CD4-positive, alpha-beta T cell treated with Interferon gamma for 1 hour (primary cell): ENCODE measurements around the gene RASA3.

Experiments
- DNase-seq: peaks from one replicate; pipeline ENCODE4 v3.0.0-alpha.2; 2020

The RASA3 gene

DNA sequence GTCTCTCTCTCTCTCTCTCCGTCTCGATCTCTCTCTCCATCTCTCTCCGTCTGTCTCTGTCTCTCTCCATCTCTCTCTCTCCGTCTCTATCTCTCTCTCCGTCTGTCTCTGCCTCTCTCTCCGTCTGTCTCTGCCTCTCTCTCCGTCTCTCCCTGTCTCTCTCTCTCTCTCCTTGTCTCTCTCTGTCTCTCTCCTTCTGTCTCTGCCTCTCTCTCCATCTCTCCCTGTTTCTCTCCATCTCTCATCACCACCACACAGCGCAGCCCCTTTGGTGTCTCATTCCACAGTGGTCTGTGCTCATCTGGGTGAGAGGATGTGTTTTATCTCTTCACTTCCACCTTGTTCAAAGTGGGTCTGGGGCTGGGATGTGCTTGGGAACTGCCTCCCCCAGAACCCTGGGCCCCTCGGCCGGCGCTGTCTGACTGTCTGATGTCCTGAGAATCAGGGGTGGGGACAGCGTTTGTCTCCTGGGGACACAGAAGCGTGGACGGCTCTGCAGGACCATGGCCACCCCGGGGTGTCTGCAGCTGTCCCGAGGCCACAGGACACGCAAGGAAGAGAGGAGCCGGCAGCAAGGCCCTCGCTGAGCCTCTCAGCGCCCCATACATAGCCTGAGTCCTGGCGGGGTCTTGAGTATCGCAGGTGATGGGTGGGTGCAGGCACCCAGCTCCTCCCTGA lies 118.3 kb downstream of the RASA3 start:
- no peak for DNase-seq

DNA sequence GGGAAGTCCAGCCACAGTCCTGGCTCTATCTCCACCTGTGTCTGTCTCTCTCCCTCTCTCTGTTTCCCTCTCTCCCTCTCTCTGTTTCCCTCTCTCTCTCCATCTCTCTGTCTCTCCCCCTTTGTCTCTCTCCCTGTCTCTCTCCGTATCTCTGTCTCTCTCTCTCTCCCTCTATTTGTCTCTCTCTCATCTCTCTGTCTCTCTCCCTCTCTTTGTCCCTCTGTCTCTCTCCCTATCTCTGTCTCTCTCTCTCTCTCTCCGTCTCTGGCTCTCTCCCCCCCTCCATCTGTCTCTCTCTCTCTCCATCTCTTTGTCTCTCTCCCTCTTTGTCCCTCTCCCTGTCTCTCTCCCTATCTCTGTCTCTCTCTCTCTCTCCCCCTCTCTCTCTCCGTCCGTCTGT lies 119.1 kb downstream of the RASA3 start:
- DNase-seq = no peak

DNA sequence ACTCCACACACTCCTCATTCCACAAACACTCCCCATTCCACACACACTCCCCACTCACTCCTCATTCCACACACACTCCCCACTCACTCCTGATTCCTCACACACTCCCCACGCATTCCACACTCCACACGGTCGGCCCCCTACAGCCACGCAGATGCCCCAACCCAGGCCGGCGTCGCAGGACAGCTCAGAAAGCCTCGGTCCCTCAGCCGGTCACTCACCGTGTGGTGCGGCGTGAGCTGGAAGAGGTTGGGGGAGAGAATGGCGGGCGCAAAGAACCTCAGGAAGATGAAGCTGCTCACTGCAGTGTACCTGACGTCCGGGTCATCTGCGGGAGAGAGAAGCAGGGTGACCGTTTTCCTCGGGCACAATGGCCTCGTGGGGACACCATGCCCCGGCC lies 119.5 kb downstream of the RASA3 start:
- DNase-seq = no peak

DNA sequence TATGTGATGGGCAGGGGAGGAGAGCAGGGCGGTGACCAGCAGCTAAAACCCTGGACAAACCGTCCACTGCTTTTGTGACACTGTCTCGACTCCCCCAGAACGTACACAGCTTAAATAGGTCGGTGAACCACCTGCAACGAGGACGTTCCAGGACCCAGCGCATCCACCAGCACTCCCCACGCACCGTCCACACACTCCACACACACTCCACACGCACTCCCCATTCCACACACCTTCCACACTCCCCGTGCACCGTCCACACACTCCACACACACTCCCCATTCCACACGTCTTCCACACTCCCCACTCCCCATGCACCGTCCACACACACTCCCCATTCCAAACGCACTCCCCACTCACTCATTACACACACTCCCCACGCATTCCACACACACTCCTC lies 120.3 kb downstream of the RASA3 start:
- DNase-seq = no peak

DNA sequence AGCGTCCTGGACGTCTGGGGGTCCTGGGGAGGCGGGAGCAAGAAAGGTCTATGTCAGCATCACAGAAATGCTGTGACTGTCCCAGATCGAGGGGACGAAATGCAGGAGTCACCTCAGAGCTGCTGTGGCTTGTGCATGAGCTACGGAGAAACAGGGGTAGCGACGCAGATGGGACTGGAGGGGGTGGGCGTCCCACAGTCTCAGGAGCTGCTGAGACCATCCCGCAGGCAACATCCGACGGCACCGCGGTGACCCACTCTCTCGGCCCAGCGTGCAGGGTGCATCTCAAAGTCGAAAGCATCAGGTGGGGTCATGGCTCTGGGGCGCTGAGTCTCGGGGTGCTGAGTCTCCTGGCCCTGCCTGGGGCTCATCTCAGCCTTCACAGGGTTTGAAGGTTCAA lies 121.2 kb downstream of the RASA3 start:
- no peak for DNase-seq

DNA sequence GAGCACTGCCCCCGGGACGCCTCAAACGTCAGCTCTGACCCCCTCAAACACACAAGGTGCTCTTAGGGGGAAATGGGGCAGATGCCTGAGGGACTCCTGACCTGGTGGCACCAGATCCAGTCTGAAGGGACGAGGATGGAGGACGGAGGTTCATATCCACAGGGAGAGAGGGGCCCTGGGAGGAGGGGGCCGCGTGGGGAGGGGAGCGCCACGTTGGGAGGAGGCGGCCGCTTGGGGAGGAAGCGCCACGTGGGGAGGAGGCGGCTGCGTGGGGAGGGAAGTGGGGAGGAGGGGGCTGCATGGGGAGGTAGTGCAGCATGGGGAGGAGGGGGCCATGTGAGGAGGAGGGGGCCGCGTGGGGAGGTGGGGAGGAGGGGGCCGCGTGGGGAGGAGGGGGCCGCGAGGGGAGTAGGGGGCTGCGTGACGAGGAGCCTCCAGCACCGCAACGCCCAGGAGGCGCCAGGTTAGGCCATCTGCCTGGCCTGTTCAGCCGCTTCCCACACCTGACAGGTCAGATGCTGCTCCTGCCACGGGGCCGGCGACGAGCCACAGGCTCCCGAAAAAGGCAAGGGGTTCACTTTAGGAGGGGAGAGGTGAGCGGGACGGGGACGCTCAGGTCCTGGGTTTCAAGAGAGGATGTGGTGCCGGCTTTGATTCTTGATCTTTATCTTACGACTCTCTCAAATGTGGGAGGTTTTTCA lies 121.9 kb downstream of the RASA3 start:
- DNase-seq = no peak

DNA sequence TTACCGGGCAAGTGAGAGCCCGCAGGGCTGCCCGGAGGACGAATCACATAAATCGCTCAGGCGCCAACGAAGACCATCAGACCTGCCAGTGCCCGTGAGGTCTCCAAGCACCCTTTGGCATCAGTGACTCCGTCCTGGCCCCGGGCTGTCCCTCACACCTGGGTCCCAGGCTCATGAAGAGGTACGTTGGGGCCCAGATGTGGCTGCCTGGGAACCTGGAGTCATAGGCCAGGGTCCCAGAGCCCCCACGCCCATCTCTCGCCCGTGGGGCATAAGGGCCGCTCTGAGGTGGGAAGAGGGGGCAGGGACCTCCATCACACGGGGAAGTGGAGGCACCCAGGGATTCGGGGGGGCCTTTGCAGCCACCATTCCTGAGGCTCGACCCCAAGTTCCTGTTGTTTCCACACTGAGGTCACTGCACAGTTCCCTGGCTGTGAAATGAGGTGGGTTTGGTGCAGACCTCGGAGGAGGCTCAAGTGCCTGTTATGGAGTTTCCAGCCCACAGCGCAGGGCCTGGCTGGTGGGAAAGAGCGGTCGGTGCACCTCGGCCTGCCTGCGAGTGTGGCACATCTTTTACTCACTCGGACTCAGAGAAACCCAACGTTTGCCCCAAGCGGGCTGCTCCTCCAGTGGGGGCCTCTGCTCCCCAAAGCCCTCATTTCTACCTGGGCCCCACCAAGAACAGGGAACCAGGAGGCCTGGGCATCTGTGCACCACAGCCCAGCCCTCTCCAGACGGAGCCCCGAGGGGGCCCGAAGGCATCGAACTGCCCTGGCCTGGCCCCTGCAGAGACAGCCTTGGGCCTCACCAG lies 122.6 kb downstream of the RASA3 start:
- DNase-seq = no peak

DNA sequence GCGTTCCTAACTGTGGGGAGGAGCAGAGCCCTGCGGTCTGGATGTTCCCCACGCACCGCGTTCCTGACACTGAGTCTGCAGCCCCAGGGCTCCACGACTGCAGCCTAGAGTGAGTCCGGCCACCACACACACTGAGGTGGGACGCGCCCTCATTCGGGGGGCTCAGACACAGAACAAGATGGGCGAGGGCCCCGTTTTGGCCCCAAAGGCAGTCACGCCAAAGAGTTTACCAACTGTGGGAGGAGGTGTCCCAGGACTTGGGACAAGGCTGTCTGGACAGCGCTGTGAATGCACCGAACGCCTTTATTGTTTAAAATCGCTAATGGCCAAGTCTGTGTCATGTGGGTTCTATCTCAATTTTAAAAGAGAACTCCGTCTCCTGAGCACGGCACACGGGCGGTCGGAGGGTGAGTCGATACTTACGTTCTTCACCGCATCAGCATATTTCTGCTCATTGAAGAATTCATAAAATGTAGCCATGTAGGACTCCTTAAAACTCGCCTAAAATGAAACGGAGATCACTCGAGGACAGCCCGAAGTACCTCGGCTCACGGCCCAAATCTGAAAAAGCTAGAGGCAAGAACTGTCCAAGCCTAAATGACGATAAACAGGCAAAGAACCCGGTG lies 123.3 kb downstream of the RASA3 start:
- no peak for DNase-seq

DNA sequence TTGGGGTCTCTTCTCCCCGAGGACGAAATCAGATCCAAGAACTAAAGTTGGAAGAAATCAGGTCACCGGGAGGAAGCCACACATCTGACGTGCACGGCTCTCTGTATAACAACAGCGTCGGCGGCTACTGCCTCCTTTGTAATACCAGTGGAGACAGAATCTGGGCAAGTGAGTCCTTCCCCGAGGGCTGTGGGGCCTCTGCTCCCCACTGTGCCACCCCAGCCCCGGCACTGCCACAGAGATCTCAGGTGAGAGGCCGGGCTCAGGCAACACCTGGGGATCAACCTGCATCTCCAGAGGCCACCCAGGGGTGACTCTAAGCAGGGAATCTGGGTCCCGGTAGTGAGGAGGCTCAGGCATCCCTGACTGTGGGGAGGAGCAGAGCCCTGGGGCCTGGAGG lies 124.9 kb downstream of the RASA3 start:
- no peak for DNase-seq

DNA sequence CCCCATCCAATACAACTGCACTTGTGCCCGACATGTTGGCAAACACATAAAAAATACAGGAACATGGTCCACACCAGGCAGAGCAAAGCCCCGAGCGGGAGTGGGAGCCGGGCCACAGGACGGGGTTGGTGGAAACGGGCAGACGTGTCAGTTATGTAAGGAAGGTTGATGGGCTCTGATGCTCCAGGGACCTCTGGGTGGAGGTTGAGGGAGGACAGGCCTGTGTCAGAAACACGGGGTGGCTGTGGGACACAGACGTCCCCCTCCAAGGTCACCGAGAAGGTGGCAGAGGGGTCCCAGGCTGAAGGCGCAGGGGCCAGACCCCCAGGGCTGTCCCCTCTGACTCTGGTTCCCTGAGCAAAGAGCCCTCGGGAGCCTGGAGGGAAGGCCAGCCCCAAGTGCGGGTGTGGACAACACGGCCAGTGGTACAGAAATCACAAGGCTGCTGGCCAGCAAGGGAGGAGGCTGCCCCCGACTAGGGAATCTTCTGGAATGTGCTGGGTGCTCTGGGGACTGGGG lies 127.2 kb downstream of the RASA3 start:
- no peak for DNase-seq

DNA sequence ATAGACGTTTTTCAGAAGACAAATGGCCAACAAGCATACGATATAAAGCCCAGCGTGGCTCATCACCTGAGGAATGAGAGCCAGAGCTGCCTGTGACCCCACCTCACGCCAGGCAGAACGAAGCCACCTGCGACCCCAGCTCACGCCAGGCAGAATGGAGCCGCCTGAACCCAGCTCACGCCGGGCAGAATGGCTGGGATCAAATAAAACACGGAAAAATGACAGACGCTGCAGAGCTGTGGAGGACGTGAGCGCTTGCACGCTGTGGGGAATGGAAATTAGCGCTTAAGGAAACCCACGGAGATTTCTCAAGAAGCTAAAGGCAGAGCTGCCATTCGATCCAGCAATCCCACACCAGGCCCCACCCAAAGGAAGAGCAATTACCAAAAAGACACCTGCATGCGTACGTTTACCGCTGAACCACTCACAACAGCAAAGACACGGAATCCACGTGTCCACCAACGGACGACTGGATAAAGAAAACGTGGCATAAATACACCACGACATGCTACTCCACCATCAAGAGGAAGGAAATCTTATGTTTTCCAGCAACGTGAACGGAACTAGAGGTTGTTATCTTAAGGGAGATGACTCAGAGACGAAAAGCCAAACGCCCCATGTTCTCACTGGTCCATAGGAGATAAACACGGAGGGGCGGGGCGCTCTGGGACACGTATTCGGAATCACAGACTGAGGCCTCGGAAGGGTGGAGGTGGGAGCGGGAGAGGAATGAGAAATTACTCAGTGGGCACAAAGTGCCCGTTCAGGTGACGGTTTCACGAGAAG lies 127.8 kb downstream of the RASA3 start:
- no peak for DNase-seq

DNA sequence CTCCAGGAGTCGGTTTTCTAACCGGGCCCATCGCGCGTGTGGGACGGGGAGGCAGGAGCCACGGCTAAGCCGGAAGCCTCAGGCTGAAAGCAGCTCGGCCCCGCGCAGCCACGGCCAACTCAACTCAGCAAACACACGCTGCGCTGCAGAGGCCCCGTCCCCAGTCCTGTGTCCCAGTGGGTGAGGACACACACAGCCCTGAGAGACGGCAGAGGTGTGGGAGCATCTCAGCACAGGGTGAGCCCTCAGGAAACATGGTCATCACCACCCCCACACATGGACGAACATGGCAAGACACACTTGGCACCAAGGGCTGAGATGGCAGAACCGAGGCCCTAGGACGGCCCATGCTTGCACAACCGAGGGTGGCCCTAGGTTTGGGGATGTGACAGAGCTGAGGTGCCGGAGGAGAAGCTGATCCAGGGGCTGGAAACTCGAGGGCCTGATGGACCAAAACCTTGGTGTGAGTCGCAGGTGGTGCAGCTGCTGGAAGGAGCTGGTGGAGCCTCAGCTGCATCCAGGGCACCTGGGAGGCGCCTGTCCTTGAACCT lies 129.6 kb downstream of the RASA3 start:
- no peak for DNase-seq

DNA sequence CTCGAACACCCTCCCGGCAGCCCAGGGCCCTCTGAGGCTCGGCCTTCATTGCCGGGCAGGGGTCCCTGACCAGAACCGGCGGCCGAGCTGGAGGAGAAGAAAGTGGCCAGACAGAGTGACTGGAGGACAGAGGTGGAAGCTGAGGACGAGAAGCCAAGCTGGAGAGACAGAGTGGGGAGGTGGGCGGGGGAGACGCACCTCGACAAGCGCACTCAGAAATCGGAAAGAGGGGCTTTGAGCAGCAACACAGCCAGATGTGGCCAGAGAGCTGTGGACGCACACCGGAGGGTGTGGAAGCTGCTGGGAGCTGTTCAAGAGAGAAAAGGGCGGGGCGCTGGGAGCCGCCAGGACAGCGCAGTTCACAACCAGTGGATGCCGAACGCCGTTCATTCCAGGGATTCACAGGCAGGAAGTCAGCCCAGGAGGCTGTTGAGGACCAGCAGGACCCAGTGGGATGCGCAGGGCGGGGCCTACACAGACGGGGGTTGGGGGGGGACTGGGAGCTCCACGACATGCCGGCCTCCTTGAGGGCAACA lies 130.3 kb downstream of the RASA3 start:
- DNase-seq = no peak

DNA sequence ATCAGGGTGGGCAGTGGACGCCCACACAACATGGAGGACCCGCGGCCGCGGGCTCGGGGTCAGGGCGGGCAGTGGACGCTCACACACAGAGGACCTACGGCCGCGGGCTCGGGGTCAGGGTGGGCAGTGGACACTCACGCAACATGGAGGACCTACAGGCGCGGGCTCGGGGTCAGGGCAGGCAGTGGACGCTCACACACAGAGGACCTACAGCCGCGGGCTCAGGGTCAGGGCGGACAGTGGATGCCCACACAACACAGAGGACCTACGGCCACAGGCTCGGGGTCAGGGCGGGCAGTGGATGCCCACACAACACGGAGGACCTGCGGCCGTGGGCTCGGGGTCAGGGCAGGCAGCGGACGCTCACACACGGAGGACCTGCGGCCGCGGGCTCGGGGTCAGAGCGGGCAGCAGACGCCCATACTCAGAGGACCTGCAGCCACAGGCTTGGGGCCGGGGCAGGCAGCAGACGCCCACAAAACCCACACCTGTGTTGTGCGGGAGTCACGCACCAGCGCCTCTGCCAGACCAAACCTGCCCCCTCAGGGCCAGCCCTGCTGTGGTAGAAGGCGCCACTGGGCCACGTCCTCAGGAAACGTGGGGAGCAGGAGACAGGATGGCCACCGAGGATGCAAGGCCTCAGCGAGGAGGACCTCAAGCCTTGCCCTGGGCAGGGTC lies 131.0 kb downstream of the RASA3 start:
- no peak for DNase-seq

DNA sequence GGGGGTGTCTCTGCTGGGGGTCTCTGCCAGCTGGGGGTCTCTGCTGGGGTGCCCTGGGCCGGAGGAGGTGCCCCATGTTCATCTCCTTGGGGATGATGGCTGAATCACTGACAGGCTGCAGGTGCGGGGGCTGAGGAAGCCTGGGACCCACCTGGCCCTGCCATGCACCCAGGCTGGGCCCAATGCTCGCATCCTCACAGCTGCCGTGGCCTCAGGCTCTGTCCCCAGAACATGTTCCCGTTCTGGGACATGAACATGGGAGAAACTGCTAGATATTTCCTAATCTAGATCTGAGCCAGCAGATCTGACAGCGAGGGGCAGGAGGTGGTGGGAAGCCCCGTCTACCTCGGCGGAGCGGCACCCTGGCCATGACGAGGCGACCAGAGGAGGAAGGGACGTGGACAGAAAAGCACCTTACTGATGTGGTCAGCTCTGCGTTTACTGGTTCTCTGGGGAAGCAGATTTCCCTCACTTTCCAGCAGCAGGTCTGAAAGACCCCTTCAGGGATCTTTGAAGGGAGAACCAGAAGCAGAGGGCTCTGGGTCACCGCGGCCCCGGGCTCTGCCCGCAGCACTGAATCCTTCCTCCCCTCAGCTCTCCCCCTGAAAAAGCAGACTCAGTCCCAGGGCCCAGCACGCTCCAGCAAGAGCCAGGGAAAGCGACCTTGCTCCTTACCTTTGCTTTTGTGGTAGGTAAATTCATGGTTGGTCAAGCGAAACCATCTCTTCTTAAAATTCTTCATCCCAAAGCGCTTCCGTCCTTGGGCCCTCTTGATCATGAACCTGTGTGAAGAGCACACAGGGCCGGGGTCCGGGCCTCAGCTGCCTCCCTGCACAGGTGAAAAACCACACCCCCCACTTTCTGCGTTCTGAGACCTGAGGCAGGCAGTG lies 132.0 kb downstream of the RASA3 start:
- no peak for DNase-seq

DNA sequence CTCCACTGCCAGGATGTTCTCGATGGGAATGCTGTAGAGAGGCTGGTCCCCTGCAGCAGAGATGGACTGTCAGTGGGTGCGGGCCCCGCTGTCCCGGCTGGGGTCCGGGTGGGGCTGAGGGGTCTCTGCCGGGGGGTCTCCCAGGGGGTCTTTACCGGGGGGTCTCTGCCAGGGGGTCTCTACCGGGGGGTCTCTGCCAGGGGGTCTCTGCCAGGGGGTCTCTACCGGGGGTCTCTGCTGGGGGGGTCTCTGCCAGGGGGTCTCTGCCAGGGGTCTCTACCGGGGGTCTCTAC lies 132.9 kb downstream of the RASA3 start:
- no peak for DNase-seq

DNA sequence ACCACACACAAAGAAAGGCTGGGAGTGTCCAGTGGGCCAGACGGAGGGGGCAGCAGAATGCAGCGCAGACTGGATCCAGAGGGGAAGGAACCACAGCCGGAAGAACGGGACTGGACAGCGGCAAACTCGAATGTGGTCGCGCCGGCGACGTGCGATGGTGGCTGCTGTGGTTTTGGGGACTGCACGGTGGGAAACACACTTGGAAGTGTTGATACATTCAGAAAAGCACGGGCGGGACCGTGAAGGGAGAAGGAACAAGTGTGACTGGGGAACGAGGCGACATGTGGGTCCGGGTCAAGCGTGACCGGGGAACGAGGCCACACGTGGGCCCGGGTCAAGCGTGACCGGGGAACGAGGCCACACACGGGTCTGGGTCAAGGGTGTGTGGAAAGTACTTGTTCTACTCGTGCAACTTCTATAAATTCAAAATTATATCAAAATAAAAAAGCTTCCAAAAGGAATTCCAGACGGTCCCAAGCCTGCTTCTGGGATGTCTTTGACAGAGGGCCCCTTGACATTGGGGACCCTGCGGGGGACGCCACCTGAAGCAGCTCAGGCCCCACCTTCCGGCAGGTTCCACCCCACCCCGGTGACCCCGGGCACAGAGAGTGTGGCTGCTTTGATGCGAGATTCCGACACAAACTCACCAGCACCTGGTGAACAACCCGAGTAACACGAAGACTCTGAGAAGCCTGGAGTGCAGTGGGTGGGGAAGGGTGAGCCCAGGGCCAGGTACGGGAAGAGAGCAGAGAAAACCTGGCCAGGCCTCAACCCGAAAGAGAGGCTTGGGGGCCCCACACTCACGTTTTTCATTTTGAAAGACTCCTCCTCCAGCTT lies 133.4 kb downstream of the RASA3 start:
- no peak for DNase-seq

DNA sequence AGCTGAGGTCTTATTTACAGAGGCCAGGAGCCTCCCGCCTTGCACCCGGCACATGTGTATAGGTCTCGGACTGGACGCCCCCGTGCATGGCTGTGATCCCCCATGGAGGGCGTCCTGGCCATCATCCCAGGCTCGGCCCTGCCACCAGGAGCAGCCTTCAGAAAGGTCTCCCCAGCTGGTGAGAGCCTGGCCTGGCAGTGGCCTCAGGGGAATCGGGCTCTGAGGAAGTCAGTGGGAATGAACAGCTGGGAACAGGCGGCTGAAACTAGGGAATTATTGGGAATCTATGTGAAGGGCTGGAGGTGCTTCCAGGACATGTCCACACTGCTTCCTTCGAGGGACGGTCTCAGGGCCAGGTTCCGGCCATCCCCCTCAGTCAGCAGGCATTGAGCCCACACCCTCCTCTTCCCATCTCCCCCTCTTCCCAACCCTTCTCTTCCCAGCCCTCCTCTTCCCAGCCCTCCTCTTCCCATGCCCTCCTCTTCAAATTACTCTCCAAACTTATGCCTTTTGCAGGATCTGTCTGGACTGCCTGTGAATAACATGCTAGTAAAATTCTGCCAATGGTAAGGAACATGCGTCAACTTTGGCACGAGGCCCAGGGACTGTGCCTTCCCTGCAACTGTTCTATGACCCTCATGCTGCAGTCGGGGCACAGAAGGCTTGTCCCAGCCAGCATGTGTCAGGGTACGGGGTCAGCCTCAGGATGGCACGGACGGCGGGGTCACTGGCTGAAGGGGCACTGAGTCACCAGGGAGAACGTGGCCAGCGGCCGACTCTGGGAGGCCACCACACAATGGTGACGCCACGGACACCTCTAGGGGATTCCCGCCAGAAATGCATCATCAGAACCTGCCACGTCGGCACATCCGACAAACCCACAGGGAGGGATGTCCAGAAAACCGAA lies 134.3 kb downstream of the RASA3 start:
- DNase-seq = no peak
